Ovary (tissue), 3 donors: ENCODE data around the gene GNA14.

Source experiments
- CTCF ChIP-seq, 3 donors: fragments of 450-650 bp in 2 of 3; fragments of 200-600 bp in 1 of 3; IDR thresholded peaks; one replicate each; pipeline versions ENCODE4 v1.5.1 to v1.8.0; 2016 to 2022; ENCODE audit warnings: antibody characterized with exemption in 3 of 3, mild to moderate bottlenecking in 1 of 3
- EP300 ChIP-seq: sonication (generic); formaldehyde crosslinking; IDR thresholded peaks from one replicate; pipeline ENCODE4 v1.6.1; 2017; ENCODE audit warnings: antibody characterized with exemption
- donor health status: DM: no; HTN: no; CAD: no.

GRCh38 chr9:77469515-77470231 lies 178.4 kb downstream of the GNA14 start:
- TF ChIP-seq CTCF (IDR thresholded peaks at IDR 0.05) (no peak), EP300 (no peak)
